HG03280 (cell line): ENCODE results near the gene CRYBG2.
"Not testable (repeated sequence)": the region's sequence is repeated elsewhere in the genome, so short reads cannot be mapped to it uniquely, and the experiment has no call there.

Experiments used
- ATAC-seq: cut with Tn5 transposase; IDR thresholded peaks from one replicate; pipeline ENCODE4 v1.9.1; 2021; ENCODE audit warnings: mild to moderate bottlenecking, moderate library complexity; ENCODE audit not compliant: unreplicated experiment

Gene CRYBG2, protein sequence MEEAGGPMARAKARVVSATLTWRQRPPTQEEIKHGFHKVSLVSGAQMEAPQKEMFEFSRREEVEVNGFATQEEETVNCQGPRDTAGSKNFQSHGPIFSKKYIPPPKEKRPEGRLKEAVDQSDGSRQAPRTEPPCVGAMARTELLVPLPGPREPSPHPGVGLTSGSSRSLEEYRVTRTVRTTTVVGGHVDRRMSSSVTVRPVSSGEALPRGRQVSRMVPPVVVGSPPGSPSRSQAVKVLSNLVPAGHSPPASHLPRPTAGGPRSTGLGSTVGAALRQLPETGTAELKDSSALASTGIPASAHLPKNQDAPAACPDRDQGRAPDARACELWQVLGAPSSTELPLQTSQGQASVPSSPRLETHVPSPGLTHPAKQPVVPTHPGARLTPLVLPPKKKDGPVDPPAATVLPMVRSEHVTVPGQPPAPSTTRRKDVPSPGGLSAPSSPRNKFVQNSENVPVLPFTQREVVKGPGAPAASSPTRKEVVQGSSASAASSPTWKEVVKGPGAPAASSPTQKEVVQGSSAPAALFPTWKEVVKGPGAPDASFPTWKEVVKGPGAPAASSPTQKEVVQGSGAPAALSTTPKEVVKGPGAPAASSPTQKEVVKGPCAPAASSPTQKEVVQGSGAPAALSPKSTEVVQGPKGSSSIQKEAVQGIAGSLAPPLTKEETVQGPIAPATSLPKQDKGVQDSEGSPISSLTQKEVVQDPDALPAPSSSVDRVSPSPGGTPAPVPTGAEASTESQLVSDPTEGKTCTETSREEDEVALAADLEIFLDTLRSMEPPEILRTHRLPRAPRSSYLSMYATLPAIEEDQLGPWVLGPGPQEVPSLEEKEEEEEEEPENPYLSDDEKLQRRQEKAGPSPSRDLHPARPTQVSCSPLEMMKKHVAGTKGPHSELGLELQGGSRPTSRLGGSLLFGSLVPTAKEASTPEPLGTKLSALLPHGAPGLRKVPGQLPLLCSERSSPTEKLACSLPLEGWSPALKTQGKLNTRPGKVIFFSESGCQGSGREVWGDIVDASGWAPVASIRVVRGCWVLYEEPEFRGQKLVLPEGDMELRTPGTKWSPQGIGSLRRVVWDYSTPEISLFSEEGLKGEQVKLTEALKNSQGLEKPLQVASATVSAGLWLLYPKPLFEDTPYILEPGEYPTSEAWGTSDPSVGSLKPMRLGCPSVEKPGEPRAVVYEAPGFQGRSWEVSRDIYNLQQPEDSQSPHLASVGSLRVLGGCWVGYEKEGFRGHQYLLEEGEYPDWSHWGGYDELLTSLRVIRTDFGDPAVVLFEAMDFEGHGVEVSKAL (N-terminal part only)

DNA sequence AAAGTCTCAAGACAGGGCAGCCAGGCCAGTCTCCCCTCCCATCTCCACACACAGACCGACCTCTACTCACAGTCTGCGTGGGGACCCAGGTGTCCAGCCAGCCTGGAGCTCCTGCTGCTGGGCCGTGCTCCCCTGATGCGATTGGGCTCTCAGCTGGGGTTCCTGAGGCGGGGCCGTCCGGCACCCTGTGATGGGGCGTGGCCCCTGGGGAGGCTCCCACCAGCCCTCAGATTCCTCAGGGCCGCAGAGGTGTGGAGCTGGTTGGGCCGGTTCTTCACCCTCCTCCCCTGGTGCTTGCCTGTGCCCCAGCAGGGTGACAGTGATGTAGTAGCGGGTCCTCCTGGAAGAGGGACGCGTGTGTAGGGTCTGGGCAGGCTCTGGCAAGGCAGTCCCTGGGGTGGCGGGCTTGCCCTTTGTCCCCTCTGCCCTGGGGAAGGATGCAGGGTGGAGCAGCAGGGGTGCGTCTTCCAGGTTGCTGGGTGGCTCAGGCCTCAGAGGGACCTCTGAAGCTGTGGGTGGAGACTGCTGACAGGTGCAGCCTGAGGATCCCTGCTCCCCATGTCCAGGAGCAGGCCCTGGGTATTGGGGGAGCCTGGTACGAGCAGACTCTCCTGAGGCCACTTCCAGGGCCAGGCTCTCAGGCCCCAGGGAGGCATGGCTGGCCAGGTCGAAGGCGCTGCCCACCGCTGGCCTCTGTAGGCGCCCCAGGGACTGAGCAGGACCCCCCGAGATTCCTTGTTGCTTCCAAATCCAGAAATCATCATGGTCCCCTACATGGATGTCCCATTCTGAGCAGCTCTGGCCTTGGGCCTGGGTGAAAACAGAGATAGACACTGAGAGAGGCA, at the start of gene CRYBG2:
TSS of gene CRYBG2 (minus strand) at position 155 of the 845 bp plus-strand sequence. CDS start 7,473 bp downstream, outside the sequence.
- no peak for ATAC-seq

DNA sequence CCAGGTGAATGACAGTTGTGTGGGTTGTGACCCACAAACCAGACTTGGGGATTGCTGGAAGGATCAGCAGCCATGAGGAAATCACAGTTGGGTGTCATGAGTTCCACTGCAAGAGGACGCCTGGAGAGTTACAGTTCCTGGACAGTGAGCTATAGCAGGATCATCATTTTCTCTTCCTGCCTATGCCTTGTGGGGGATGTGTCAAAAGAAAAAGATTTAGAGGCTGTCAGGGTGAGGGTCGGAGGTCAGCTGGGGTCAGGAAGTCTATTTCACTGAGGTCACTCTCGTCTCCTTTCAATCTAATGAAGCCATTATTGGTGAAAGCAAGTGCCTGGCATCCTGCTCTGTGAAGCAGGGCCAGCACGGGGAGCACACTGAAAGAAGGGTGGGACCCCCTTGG, 49.7 kb upstream of the CRYBG2 start:
- no peak for ATAC-seq

GRCh38 chr1:26401891-26402290, 48.0 kb upstream of the CRYBG2 start:
- ATAC-seq, result no peak

DNA sequence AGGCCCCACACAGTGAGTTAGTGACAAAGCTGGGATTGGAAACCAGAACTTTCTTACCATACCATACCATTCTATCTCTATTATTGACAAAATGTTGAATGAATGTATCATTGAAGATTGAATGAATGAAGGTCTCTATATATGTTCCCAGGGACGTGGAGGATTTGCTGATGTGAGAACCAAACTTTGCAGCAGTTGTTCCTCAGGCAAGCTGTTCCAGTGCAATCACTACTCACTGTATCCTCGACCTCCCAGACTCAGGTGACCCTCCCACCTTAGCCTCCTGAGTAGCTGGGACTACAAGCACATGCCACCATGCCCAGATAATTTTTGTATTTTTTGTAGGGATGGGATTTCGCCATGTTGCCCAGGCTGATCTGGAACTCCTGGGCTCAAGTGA, 45.1 kb upstream of the CRYBG2 start:
- ATAC-seq, result no peak

DNA sequence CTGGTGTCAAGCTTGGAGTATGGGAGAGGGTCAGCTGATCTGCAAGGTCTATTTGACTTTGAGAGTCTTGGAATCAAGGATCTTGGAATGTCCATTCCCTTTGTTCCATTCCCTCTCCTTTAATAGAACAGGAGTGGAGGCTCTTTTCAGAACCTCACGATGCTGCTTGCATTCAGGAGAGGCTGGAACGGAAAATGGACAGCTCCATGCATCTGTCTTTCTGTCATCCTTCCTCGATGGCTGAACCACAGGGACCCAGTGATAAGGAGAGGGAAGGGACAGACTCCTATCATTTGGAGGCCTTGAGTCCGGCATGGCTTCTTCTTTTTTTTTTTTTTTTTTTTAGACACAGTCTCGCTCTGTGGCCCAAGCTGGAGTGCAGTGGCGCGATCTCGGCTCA, 41.8 kb upstream of the CRYBG2 start:
- no peak for ATAC-seq

DNA sequence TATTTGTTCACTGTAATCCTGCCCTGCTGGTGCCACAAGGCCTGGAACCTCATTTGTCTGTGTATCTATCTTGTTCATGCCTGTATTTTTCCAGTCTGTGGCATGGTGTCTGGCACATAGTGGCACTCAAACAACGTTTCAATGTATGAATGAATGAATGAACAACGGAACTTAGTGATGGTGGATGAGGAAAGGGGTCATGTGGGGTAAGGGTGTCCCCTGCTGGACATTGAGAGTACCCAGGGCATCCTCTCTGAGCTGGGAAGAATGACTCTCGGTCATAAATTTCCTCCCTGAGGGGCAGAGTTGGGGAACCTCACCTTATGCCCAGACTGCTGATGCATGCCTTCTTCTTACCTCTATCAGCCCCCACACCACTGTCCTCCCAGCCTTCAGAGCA, 37.5 kb upstream of the CRYBG2 start:
- ATAC-seq, result no peak

- no peak for ATAC-seq
Observed at GRCh38 chr1:26389604-26390247, 35.8 kb upstream of the CRYBG2 start.

- no peak for ATAC-seq
Observed at GRCh38 chr1:26388791-26389445, 35.0 kb upstream of the CRYBG2 start.

DNA sequence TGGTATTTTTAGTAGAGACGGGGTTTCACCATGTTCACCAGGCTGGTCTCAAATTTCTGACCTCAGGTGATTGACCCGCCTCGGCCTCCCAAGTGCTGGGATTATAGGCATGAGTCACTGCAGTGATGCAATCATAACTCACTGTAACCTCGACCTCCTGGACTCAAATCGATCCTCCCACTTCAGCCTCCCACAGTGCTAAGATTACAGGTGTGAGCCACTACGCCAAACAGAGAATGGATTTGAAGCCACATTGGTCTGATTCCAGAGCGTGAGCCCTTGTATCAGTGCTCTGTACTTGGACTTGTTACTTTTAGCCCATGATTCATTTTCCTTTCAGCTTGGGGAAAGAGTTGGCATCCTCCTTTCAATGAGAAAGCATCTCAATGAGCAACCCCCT, 33.5 kb upstream of the CRYBG2 start:
- ATAC-seq, result no peak

GRCh38 chr1:26385063-26385462, 31.1 kb upstream of the CRYBG2 start:
- not testable (repeated sequence) for ATAC-seq

DNA sequence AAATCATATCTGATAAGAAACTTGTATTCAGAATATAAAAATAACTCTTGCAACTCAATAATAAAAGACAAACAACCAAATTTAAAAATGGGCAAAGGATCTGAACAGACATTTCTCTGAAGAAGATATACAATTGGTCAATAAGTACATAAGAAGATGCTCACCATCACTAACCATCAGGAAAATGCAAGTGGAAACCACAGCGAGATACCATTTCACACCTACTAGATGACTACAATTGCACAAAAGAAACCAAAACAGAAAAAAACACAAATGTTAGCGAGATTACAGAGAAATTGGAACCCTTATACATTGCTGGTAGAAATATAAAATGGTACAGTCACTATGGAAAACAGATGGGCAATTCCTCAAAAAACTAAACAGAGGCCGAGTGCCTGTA, 30.1 kb upstream of the CRYBG2 start:
- ATAC-seq, result no peak

GRCh38 chr1:26378879-26379251, 24.9 kb upstream of the CRYBG2 start:
- ATAC-seq, result no peak

DNA sequence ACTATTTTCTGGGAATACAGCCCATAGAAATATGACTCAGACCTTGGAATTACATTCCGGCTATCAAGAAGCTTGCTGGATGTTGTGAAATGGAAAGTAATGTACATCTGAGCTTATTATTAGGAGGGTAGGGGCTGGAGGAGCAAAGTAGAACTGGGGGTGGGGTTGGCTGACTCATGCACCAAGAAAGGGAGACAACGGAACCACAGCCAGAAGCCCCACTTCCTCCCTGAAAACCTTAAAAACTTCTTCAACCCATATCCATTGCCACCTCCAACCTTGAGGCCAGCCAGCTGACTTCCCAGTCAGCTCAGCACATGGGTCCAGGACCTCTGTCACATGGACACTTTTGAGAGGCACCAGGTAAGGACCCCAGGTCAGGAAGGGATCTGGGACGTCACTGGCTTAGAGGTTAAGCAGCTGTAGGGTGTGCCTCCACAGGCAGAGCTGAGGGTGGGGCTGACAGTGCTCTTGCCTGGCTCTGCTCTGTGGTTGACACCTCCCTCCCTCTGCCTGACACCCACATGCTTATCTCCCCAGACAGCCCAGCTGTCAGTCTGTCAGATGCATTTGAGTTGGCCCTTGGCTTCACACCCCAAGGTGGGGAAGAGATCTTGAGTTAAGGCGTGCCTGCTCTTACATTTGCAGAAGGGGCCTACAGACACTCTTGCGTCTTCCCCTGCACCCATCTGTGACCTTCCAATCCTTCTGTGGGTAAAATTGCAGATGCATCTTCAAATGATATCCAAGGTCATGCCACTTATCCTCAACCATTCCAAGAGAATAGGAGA, 24.4 kb upstream of the CRYBG2 start:
- no peak for ATAC-seq

DNA sequence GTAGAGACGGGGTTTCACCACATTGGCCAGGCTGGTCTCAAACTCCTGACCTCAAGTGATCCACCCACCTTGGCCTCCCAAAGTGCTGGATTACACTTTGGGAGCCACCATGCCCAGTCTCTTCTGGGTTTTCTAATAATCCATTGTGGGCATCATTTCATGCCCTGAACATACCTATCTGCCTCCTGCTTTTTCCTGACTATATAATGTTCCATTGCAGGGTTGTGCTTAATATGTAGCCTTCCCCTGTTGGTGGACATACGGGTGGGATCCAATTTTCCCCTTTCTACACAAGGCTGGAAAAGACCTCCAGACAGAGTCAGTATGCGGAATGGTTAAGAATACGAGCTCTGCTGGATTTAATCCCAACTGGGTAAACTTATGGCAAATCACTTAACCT, 22.1 kb upstream of the CRYBG2 start:
- ATAC-seq, result no peak

- no peak for ATAC-seq
Observed at GRCh38 chr1:26375081-26375480, 21.2 kb upstream of the CRYBG2 start.

GRCh38 chr1:26374361-26374760, 20.4 kb upstream of the CRYBG2 start:
- ATAC-seq, result not testable (repeated sequence)

DNA sequence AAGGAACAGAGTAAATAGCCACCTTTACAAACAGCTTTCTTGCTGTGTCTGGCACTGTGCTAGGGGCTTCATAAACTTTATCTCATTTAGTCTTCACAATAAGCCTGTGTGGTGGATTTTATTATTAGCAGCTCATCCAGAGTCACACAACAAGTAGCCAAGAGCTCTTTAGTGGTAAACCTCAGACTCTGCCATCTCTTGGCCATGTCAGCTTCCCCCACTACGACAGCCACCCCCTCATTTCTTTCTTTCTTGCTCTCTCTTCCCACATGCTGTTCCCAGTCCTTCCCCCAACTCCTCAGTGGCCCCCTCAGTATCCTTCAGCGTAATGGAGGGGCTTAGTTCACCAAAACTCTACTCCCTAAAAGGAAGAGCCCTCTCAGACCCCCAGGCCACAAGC, 19.9 kb upstream of the CRYBG2 start:
- no peak for ATAC-seq

- ATAC-seq, result no peak
Observed at GRCh38 chr1:26373281-26373680, 19.4 kb upstream of the CRYBG2 start.
